Left lung (tissue), 10 donors: ENCODE data around the gene NAE1. TPM values are rescaled to one million over a fixed set of nuclear protein-coding genes. Genes with fewer than 3 reads are reported as not detected.

ENCODE experiments used
- ATAC-seq: fragments of 200-7000 bp; cut with Tn5 transposase; one replicate; pipeline ENCODE4 v1.9.1; 2020; ENCODE audit warnings: moderate library complexity
- DNase-seq, 4 donors: peaks; one replicate each; pipeline ENCODE4 v3.0.0-alpha.2; 2013 to 2020
- H3K27ac ChIP-seq, 2 donors: fragments of 200-600 bp; sonication (generic) in 1 of 2; one replicate each; pipeline versions ENCODE4 v1.5.0 to v1.8.0; 2020 to 2021
- H3K27me3 ChIP-seq, 2 donors: fragments of 200-600 bp; sonication (generic) in 1 of 2; one replicate each; pipeline versions ENCODE4 v1.5.0 to v1.8.0; 2020 to 2021
- H3K36me3 ChIP-seq, 2 donors: fragments of 200-600 bp; sonication (generic) in 1 of 2; one replicate each; pipeline versions ENCODE4 v1.5.0 to v1.8.0; 2020 to 2021
- H3K4me1 ChIP-seq, 2 donors: fragments of 200-600 bp; one replicate each; pipeline ENCODE4 v1.8.0; 2021
- H3K4me3 ChIP-seq, 2 donors: fragments of 200-600 bp; sonication (generic) in 1 of 2; one replicate each; pipeline versions ENCODE4 v1.5.0 to v1.8.0; 2020 to 2021; ENCODE audit warnings: mild to moderate bottlenecking in 1 of 2
- H3K9me3 ChIP-seq, 2 donors: fragments of 200-600 bp; sonication (generic) in 1 of 2; one replicate each; pipeline versions ENCODE4 v1.5.0 to v1.8.0; 2020 to 2021
- CTCF ChIP-seq, 2 donors: fragments of 200-600 bp; sonication (generic) in 1 of 2; IDR thresholded peaks; one replicate each; pipeline versions ENCODE4 v1.5.0 to v1.8.0; 2021; ENCODE audit warnings: antibody characterized with exemption in 2 of 2
- intact Hi-C, 2 donors: fragments of 100-400 bp; cut with DNase I; formaldehyde crosslinking; loops; one replicate each; pipeline versions ENCODE4 v1.11.2 to v1.14.2; 2022
- polyA plus RNA-seq, 6 donors: library from polyadenylated mRNA; unstranded; fragments of 120-200 nt; gene quantifications; one replicate each; pipeline ENCODE4 v1.2.1, GENCODE V29; 2013; ENCODE audit not compliant: insufficient read length in 6 of 6
- total RNA-seq, 2 donors: library from RNA; stranded (reverse); fragmentation: NEBNext Ultra II Directional; extraction: Animal tissue kit (Norgen Biotek cat#: 25700); gene quantifications; one replicate each; pipeline ENCODE4 v1.2.1, GENCODE V29; 2021
- donor health status: DM: no; HTN: yes; CAD: no.
- donor health status: DM: no; HTN: no; CAD: no.

NAE1 gene
- total and polyA plus RNA-seq, 8 donors: 41.8 to 98.9 (median 87.1) TPM

GRCh38 chr16:66776457-66776856 lies 54.3 kb downstream of the NAE1 start:
- Histone ChIP-seq H3K36me3 (no peaks in the 10 kb centered on the region), H3K4me1 (no peaks in the 10 kb centered on the region), H3K27me3 (no peaks in the 10 kb centered on the region), H3K27ac (no peak overlapping the region), H3K4me3 (no peak overlapping the region), H3K9me3 (no peaks in the 10 kb centered on the region)
- ATAC-seq (no peak), DNase-seq (no peak)
- intact Hi-C loops: no loop called here
- TF ChIP-seq CTCF (IDR thresholded peaks at IDR 0.05): no peak

GRCh38 chr16:66774981-66775380 lies 55.8 kb downstream of the NAE1 start:
- DNase-seq: no peak
- no peak overlapping the region for H3K4me3 ChIP-seq
- H3K27ac ChIP-seq: no peak overlapping the region
- TF ChIP-seq CTCF (IDR thresholded peaks at IDR 0.05): no peak
- intact Hi-C loops: no loop called here
- ATAC-seq: no peak
- no peaks in the 10 kb centered on the region for H3K9me3 ChIP-seq
- no peaks in the 10 kb centered on the region for H3K4me1 ChIP-seq
- no peaks in the 10 kb centered on the region for H3K27me3 ChIP-seq
- no peaks in the 10 kb centered on the region for H3K36me3 ChIP-seq

- Histone ChIP-seq H3K4me3 (no peak overlapping the region), H3K4me1 (peaks cover 0 to under 1% of the 10 kb centered on the region in 2 donors), H3K36me3 (no peaks in the 10 kb centered on the region), H3K9me3 (no peaks in the 10 kb centered on the region), H3K27ac (no peak overlapping the region), H3K27me3 (no peaks in the 10 kb centered on the region)
- no peak for TF ChIP-seq CTCF (IDR thresholded peaks at IDR 0.05)
- no peak for ATAC-seq
- no peak for DNase-seq
- intact Hi-C loops: no loop called here
Observed at GRCh38 chr16:66758086-66758485, 72.7 kb downstream of the NAE1 start.

GRCh38 chr16:66754819-66755218 lies 76.0 kb downstream of the NAE1 start:
- H3K27ac ChIP-seq: no peak overlapping the region
- intact Hi-C loops: no loop called here
- ATAC-seq (no peak), DNase-seq (no peak)
- peaks cover 15 to 19% of the 10 kb centered on the region in 2 donors for H3K4me1 ChIP-seq
- no peaks in the 10 kb centered on the region for H3K36me3 ChIP-seq
- no peaks in the 10 kb centered on the region for H3K9me3 ChIP-seq
- no peak overlapping the region for H3K4me3 ChIP-seq
- H3K27me3 ChIP-seq: no peaks in the 10 kb centered on the region
- TF ChIP-seq CTCF (IDR thresholded peaks at IDR 0.05): no peak

GRCh38 chr16:66754211-66754610 lies 76.6 kb downstream of the NAE1 start:
- TF ChIP-seq CTCF (IDR thresholded peaks at IDR 0.05): no peak
- DNase-seq (no peak), ATAC-seq (no peak)
- no peak overlapping the region for H3K27ac ChIP-seq
- no peaks in the 10 kb centered on the region for H3K9me3 ChIP-seq
- H3K36me3 ChIP-seq: peaks cover 0 to 2% of the 10 kb centered on the region in 2 donors
- intact Hi-C loops: no loop called here
- peaks cover 20 to 25% of the 10 kb centered on the region in 2 donors for H3K4me1 ChIP-seq
- H3K27me3 ChIP-seq: no peaks in the 10 kb centered on the region
- H3K4me3 ChIP-seq: no peak overlapping the region
